ENCODE results near the gene TUBGCP3.

Gene TUBGCP3

GRCh38 chr13:112450118-112450903 is 137.6 kb downstream of the TUBGCP3 start:
- no peak for DNase-seq

- DNase-seq, result no peak
Measured at GRCh38 chr13:112449545-112449930, 138.4 kb downstream of the TUBGCP3 start.

- no peak for DNase-seq
Measured at GRCh38 chr13:112448621-112449544, 139.1 kb downstream of the TUBGCP3 start.

- no peak for DNase-seq
Measured at GRCh38 chr13:112447761-112448603, 140.0 kb downstream of the TUBGCP3 start.

- no peak for DNase-seq
Measured at GRCh38 chr13:112447306-112447705, 140.6 kb downstream of the TUBGCP3 start.

GRCh38 chr13:112446867-112447266 is 141.1 kb downstream of the TUBGCP3 start:
- no peak for DNase-seq

- DNase-seq, result no peak
Measured at GRCh38 chr13:112446347-112446861, 141.5 kb downstream of the TUBGCP3 start.

- no peak for DNase-seq
Measured at GRCh38 chr13:112445411-112446271, 142.3 kb downstream of the TUBGCP3 start.

- no peak for DNase-seq
Measured at GRCh38 chr13:112444416-112445399, 143.2 kb downstream of the TUBGCP3 start.

GRCh38 chr13:112443995-112444311 is 144.0 kb downstream of the TUBGCP3 start:
- peak; percentile 64 for DNase-seq

- DNase-seq, result peak; percentile 3
Measured at GRCh38 chr13:112443191-112443994, 144.6 kb downstream of the TUBGCP3 start.

GRCh38 chr13:112442483-112443090 is 145.4 kb downstream of the TUBGCP3 start:
- DNase-seq, result no peak

GRCh38 chr13:112441779-112442310 is 146.1 kb downstream of the TUBGCP3 start:
- no peak for DNase-seq

- no peak for DNase-seq
Measured at GRCh38 chr13:112441226-112441625, 146.7 kb downstream of the TUBGCP3 start.

GRCh38 chr13:112438515-112438914 is 149.4 kb downstream of the TUBGCP3 start:
- DNase-seq, result no peak

- DNase-seq, result no peak
Measured at GRCh38 chr13:112438094-112438493, 149.9 kb downstream of the TUBGCP3 start.

- no peak for DNase-seq
Measured at GRCh38 chr13:112435973-112436372, 152.0 kb downstream of the TUBGCP3 start.
